Gastroesophageal sphincter (tissue), 4 donors: ENCODE results near the gene RAB7A. TPM values are rescaled to one million over a fixed set of nuclear protein-coding genes. Genes with fewer than 3 reads are reported as not detected.
A peak's percentile ranks its signal among the peaks of the same experiment; 100 is the strongest.

Experiments used
- ATAC-seq: fragments of 150-250 bp; one replicate; pipeline ENCODE4 v1.9.1; 2016; ENCODE audit warnings: mild to moderate bottlenecking, moderate library complexity
- H3K27ac ChIP-seq, 4 donors: fragments of 200-600 bp; sonication (generic) in 3 of 4; 1 replicate in 3 of 4; 2 replicates in 1 of 4; pipeline ENCODE4 v1.5.1; 2016 to 2019
- H3K27me3 ChIP-seq: fragments of 200-600 bp; sonication (generic); one replicate; pipeline ENCODE4 v1.5.1; 2019
- H3K36me3 ChIP-seq, 2 donors: fragments of 200-600 bp; sonication (generic); one replicate each; pipeline ENCODE4 v1.5.1; 2019; ENCODE audit warnings: control low read depth in 1 of 2
- H3K4me1 ChIP-seq, 3 donors: fragments of 200-600 bp; sonication (generic); 1 replicate in 2 of 3; 2 replicates in 1 of 3; pipeline ENCODE4 v1.5.1; 2016 to 2019; ENCODE audit warnings: control low read depth in 2 of 3
- H3K4me3 ChIP-seq, 2 donors: fragments of 200-600 bp; sonication (generic); one replicate each; pipeline ENCODE4 v1.5.1; 2019; ENCODE audit warnings: mild to moderate bottlenecking in 1 of 2, moderate library complexity in 1 of 2
- H3K9me3 ChIP-seq, 3 donors: fragments of 200-600 bp; sonication (generic); one replicate each; pipeline ENCODE4 v1.5.1; 2017 to 2019; ENCODE audit warnings: control low read depth in 2 of 3
- CTCF ChIP-seq, 4 experiments: fragments of 200-600 bp in 2 of 4; fragments of 450-650 bp in 2 of 4; sonication (generic) in 1 of 4; IDR thresholded peaks; one replicate each; pipeline ENCODE4 v1.5.1; 2017 to 2019; ENCODE audit warnings: antibody characterized with exemption in 4 of 4, mild to moderate bottlenecking in 2 of 4, moderate library complexity in 2 of 4
- EP300 ChIP-seq: sonication (generic); formaldehyde crosslinking; IDR thresholded peaks from one replicate; pipeline ENCODE4 v1.6.1; 2017; ENCODE audit warnings: antibody characterized with exemption, mild to moderate bottlenecking
- POLR2A ChIP-seq, 2 donors: fragments of 450-650 bp; IDR thresholded peaks; one replicate each; pipeline ENCODE4 v1.6.1; 2017; ENCODE audit warnings: antibody characterized with exemption in 2 of 2, mild to moderate bottlenecking in 2 of 2, moderate library complexity in 1 of 2
- POLR2AphosphoS5 ChIP-seq: sonication (generic); formaldehyde crosslinking; IDR thresholded peaks from one replicate; pipeline ENCODE4 v1.6.1; 2017; ENCODE audit warnings: antibody characterized with exemption
- WGBS, 2 donors: methylation state at CpG; one replicate each; pipeline ENCODE4 v1.1.5; 2018; ENCODE audit warnings: low coverage in 1 of 2; 5-methylcytosine and 5-hydroxymethylcytosine counted together
- total RNA-seq, 4 donors: library from RNA; depleted of rRNA; stranded (reverse); fragments of >200 nt; gene quantifications; one replicate each; pipeline ENCODE4 v1.1.0, GENCODE V29; 2016

The RAB7A gene
- total RNA-seq, 4 donors from 2014 or later: 77.9 to 109 (median 87.2) TPM

DNA sequence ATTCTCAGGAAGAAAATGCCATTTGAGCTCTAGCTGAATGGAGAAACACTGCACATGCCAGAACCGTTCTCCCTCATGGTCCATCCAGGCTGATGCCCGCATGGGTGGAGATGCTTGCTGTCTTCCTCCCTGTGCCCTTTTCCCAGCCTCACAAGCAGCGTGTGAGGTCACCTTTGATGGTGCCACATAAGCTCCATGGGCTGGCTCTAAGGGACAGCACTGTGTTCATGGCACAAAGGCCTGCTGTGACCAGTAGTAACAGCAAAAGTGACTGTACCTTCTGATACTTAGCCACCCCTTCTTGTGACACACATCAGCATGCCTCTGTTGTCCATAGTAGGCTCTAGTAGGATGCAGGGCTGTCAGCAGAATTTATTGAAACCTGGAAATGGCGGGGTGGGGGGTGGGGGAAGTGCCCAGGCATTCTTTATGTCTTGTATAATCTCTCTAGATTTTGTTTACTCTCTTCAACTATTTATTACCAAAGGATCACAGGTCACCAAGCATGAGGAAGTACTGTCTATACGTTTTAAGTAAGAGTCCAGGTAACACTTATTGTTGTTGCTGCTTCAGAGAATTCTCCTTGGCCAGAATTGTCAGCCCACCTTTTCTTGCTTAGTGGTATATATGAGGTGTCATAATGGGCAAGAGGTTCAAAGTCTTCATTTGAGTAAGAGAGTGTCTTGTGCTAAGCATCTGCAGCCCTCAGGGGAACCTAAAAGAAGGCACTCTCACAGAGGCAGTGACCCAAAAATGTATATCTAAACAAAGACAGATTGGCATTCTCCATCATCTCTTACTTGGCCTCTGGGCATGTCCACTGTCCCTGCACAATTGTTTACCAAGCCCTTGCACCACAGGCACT lies 56.5 kb downstream of the RAB7A start:
- Histone ChIP-seq H3K4me3 (no peak overlapping the region), H3K27ac (no peak overlapping the region), H3K4me1 (peaks cover 3 to 100% (median 38%) of the 10 kb centered on the region in 3 donors), H3K9me3 (no peaks in the 10 kb centered on the region), H3K27me3 (no peaks in the 10 kb centered on the region), H3K36me3 (no peaks in the 10 kb centered on the region)
- ATAC-seq: no peak
- WGBS, 2 donors: 72 to 86% methylated on average over 4 to 5 of the region's 5 CpGs
- TF ChIP-seq EP300 (no peak), POLR2A (IDR thresholded peaks at IDR 0.05) (no peak), CTCF (IDR thresholded peaks at IDR 0.05) (no peak), POLR2AphosphoS5 (no peak)

- no peaks in the 10 kb centered on the region for H3K27me3 ChIP-seq
- H3K9me3 ChIP-seq: no peaks in the 10 kb centered on the region
- no peak for ATAC-seq
- no peaks in the 10 kb centered on the region for H3K36me3 ChIP-seq
- no peak for TF ChIP-seq POLR2AphosphoS5
- TF ChIP-seq EP300: no peak
- no peak for TF ChIP-seq CTCF (IDR thresholded peaks at IDR 0.05)
- TF ChIP-seq POLR2A (IDR thresholded peaks at IDR 0.05): no peak
- no peak overlapping the region for H3K4me3 ChIP-seq
- WGBS, 2 donors: 36 to 45% methylated on average over 4 of the region's 4 CpGs
- H3K4me1 ChIP-seq: peaks cover 3 to 100% (median 38%) of the 10 kb centered on the region in 3 donors
- H3K27ac ChIP-seq: no peak overlapping the region
Measured at GRCh38 chr3:128783774-128784173, 57.8 kb downstream of the RAB7A start.

GRCh38 chr3:128784232-128784631 lies 58.2 kb downstream of the RAB7A start:
- TF ChIP-seq POLR2A (IDR thresholded peaks at IDR 0.05) (no peak), EP300 (no peak), CTCF (IDR thresholded peaks at IDR 0.05) (peak in 3 of 4 experiments; percentile 29 to 40 (median 36)), POLR2AphosphoS5 (no peak)
- Histone ChIP-seq H3K36me3 (no peaks in the 10 kb centered on the region), H3K4me3 (no peak overlapping the region), H3K9me3 (no peaks in the 10 kb centered on the region), H3K4me1 (peaks cover 3 to 100% (median 36%) of the 10 kb centered on the region in 3 donors), H3K27me3 (no peaks in the 10 kb centered on the region), H3K27ac (peak overlapping the region in 1 of 4 donors; percentile 7)
- peak; percentile 54 for ATAC-seq
- WGBS, 2 donors: 53 to 70% methylated on average over 5 to 7 of the region's 7 CpGs

GRCh38 chr3:128784843-128785242 lies 58.9 kb downstream of the RAB7A start:
- 38% methylated on average over 3 of the region's 3 CpGs; no CpG with 5 or more reads in 1 of the 2 donors for WGBS, 2 donors
- no peak overlapping the region for H3K4me3 ChIP-seq
- no peaks in the 10 kb centered on the region for H3K9me3 ChIP-seq
- no peaks in the 10 kb centered on the region for H3K27me3 ChIP-seq
- TF ChIP-seq EP300 (no peak), POLR2A (IDR thresholded peaks at IDR 0.05) (no peak), POLR2AphosphoS5 (no peak), CTCF (IDR thresholded peaks at IDR 0.05) (no peak)
- H3K4me1 ChIP-seq: peaks cover 3 to 100% (median 31%) of the 10 kb centered on the region in 3 donors
- H3K27ac ChIP-seq: no peak overlapping the region
- ATAC-seq: peak; percentile 48
- no peaks in the 10 kb centered on the region for H3K36me3 ChIP-seq
